ENCODE results near the gene CCT5.

DNA sequence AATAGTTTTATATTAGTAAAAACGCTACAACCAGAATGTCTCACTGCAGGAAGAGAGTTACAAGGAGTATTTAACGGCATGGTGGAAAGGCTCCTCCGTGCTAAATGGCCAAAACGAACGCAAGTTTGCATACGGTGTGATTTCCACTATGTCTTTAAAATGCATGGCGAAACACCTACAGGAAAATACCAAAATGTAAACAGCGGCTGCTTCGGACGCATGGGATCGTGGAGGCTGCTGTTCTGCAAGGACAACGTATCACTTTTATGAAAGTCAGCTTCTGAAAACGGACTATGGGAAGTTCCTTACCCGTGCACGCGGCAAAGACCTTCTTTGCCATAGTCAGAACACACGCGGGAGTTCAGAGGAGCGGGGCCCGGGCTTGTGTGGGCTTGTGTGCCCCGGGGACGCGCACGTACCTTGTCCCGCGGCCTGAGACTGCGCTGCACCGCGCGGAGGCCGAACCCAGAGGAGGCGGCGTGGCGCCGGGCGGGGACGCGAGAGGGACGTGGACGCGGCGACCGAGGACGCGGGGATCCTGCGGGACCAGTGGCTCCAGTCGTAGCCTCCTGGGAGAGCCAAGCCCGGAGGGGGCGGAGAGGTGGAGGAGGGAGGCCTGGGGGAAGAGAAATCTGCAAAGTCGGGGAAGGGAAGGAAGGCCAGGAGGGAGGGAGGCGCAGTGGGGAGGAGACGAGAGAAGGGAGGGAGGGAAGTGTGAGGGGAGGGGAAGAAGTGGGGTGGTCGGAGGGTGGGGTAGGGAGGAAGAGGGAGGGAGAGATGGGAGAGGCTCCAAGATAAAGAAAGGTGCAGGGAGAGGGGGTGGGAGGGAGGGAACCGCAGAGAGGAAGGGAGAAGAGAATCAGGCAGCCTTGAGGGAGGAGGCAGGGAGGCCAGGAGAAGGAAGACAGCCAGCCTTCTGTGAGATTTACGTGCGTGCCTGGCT is 57.4 kb downstream of the CCT5 start, which contains the start of gene CMBL:
- no peak for TF ChIP-seq CTCF (IDR thresholded peaks at IDR 0.05)
- TF ChIP-seq EP300 (IDR thresholded peaks at IDR 0.05) = no peak

Data from esophagus muscularis mucosa (tissue), 3 donors.